Measurements from ENCODE around the gene MRGPRG. TPM values are rescaled to one million over a fixed set of nuclear protein-coding genes. Genes with fewer than 3 reads are reported as not detected.

Gene MRGPRG
- total and polyA plus RNA-seq, 2 experiments from 2014 or later, result not detected

DNA sequence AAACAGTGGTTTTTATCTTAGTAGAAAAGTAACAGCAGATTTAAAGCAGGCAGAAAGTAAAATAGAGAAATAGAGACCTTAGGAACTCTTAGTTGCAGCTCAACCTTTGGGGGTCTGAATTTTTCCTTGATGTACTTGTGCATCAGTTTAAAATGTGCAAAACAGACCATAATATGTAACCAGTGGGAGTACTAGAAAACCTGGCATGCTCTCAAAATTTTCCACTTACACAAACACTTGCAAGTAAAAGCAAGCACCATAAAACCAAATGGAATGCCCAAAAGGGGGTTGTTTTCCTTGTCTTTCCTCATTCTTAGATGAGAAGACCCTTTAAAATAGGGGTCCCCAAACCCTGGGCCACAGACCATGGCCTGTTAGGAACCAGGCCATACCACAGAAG lies 26.5 kb upstream of the MRGPRG start:
- H3K36me3 ChIP-seq (replicated peaks; ENCODE audit: insufficient read depth, low read depth), result no peaks in the 10 kb centered on the region
- TF ChIP-seq, protein P1, sequence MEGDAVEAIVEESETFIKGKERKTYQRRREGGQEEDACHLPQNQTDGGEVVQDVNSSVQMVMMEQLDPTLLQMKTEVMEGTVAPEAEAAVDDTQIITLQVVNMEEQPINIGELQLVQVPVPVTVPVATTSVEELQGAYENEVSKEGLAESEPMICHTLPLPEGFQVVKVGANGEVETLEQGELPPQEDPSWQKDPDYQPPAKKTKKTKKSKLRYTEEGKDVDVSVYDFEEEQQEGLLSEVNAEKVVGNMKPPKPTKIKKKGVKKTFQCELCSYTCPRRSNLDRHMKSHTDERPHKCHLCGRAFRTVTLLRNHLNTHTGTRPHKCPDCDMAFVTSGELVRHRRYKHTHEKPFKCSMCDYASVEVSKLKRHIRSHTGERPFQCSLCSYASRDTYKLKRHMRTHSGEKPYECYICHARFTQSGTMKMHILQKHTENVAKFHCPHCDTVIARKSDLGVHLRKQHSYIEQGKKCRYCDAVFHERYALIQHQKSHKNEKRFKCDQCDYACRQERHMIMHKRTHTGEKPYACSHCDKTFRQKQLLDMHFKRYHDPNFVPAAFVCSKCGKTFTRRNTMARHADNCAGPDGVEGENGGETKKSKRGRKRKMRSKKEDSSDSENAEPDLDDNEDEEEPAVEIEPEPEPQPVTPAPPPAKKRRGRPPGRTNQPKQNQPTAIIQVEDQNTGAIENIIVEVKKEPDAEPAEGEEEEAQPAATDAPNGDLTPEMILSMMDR (IDR thresholded peaks at IDR 0.05; ENCODE audit: poor library complexity), result no peak
- no peak for TF ChIP-seq EZH2phosphoT487 (IDR thresholded peaks at IDR 0.05; ENCODE audit: low read depth, severe bottlenecking, unreplicated experiment)
- TF ChIP-seq EZH2 (IDR thresholded peaks at IDR 0.05; ENCODE audit: borderline replicate concordance), result no peak
- no peaks in the 10 kb centered on the region for H4K20me1 ChIP-seq (ENCODE audit: insufficient read depth, poor library complexity, severe bottlenecking)
- H2AFZ ChIP-seq, result no peak overlapping the region
- no peak for DNase-seq (ENCODE audit: low spot score)
- H3K9me3 ChIP-seq (ENCODE audit: low read depth), result no peaks in the 10 kb centered on the region
- H3K27ac ChIP-seq, result no peak overlapping the region
- H3K4me3 ChIP-seq, result no peak overlapping the region
- no peak overlapping the region for H3K4me2 ChIP-seq
- H3K4me1 ChIP-seq (ENCODE audit: insufficient read depth), result no peaks in the 10 kb centered on the region
- no peaks in the 10 kb centered on the region for H3K9me2 ChIP-seq (replicated peaks; ENCODE audit: insufficient read depth)
- H3K79me2 ChIP-seq, result no peaks in the 10 kb centered on the region
- H3K27me3 ChIP-seq, result no peaks in the 10 kb centered on the region

DNA sequence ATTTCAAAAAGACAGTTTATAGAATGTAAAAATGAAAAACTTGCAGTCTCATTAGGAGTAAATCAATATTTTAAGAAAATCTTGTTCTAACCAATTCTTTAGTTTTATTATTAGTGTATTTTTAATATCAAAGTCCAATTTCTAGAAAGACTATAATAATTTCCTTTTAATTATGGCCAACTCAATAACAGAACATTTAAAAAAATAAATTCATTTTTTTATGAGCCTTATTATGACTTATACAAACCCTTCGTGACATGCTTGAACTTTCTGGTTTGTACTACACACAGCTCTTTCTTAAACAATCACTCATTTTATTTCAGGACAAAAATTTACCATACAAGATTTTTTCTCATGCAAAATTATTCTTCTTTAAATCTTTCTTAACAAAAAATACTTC lies 25.3 kb upstream of the MRGPRG start:
- Histone ChIP-seq H3K27me3 (no peaks in the 10 kb centered on the region), H2AFZ (no peak overlapping the region), H4K20me1 (ENCODE audit: insufficient read depth, poor library complexity, severe bottlenecking) (no peaks in the 10 kb centered on the region), H3K36me3 (replicated peaks; ENCODE audit: insufficient read depth, low read depth) (no peaks in the 10 kb centered on the region), H3K9me2 (replicated peaks; ENCODE audit: insufficient read depth) (no peaks in the 10 kb centered on the region), H3K79me2 (no peaks in the 10 kb centered on the region), H3K9me3 (ENCODE audit: low read depth) (no peaks in the 10 kb centered on the region), H3K27ac (no peak overlapping the region), H3K4me3 (no peak overlapping the region), H3K4me2 (no peak overlapping the region), H3K4me1 (ENCODE audit: insufficient read depth) (no peaks in the 10 kb centered on the region)
- TF ChIP-seq, protein P1 (IDR thresholded peaks at IDR 0.05; ENCODE audit: poor library complexity), result no peak
- no peak for TF ChIP-seq EZH2phosphoT487 (IDR thresholded peaks at IDR 0.05; ENCODE audit: low read depth, severe bottlenecking, unreplicated experiment)
- TF ChIP-seq EZH2 (IDR thresholded peaks at IDR 0.05; ENCODE audit: borderline replicate concordance), result no peak
- no peak for DNase-seq (ENCODE audit: low spot score)
- WGBS (ENCODE audit: low lambda C conversion rate, missing lambda C conversion rate), result 89% methylated on average over 1 of the region's 1 CpG

DNA sequence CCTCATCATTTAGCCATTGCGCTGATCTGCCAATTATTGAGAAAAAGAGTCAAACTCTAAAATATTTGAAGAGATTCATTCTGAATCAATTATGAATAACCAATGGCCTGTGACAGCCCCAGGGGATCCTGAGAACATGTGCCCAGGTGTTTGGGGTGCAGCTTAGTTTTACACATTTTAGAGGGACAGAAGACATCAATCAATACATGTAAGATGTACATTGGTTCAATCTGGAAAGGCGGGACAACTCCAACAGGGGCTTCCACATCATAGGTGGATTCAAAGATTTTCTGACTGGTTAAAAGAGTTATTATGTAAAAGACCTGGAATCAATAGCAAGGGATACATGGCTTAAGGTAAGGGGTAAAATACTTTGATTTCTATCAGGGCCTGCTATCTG lies 18.5 kb upstream of the MRGPRG start:
- no peak for DNase-seq (ENCODE audit: low spot score)
- TF ChIP-seq, protein P1 (IDR thresholded peaks at IDR 0.05; ENCODE audit: poor library complexity), result no peak
- TF ChIP-seq EZH2phosphoT487 (IDR thresholded peaks at IDR 0.05; ENCODE audit: low read depth, severe bottlenecking, unreplicated experiment) (no peak), EZH2 (IDR thresholded peaks at IDR 0.05; ENCODE audit: borderline replicate concordance) (no peak)

DNA sequence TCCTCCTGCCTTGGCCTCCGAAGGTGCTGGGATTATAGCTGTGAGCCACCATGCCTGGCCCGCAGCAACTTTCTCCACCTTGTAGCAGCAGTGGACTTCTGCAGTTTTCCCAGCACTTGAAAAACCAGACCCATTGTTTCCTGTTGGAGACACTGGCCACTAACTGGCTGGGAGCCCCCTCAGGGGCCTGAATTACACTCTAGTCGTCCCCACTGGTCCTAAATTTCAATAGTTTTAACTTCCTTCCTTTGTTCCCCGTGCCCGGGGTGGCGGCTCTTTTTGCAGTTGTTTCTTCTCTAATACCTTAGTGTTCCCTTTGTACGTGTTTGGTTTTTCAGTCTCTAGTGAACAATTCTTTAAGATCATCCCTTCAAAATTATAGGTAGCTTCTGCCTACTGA lies 16.2 kb upstream of the MRGPRG start:
- no peak overlapping the region for H3K27ac ChIP-seq
- no peaks in the 10 kb centered on the region for H3K4me1 ChIP-seq (ENCODE audit: insufficient read depth)
- H3K27me3 ChIP-seq, result no peaks in the 10 kb centered on the region
- H3K4me2 ChIP-seq, result no peak overlapping the region
- no peak overlapping the region for H3K4me3 ChIP-seq
- H3K9me3 ChIP-seq (ENCODE audit: low read depth), result no peaks in the 10 kb centered on the region
- WGBS (ENCODE audit: low lambda C conversion rate, missing lambda C conversion rate), result 71% methylated on average over 7 of the region's 7 CpGs
- no peaks in the 10 kb centered on the region for H3K9me2 ChIP-seq (replicated peaks; ENCODE audit: insufficient read depth)
- no peak for DNase-seq (ENCODE audit: low spot score)
- no peak overlapping the region for H2AFZ ChIP-seq
- TF ChIP-seq, protein P1 (IDR thresholded peaks at IDR 0.05; ENCODE audit: poor library complexity), result no peak
- TF ChIP-seq EZH2 (IDR thresholded peaks at IDR 0.05; ENCODE audit: borderline replicate concordance) (no peak), EZH2phosphoT487 (IDR thresholded peaks at IDR 0.05; ENCODE audit: low read depth, severe bottlenecking, unreplicated experiment) (no peak)
- no peaks in the 10 kb centered on the region for H4K20me1 ChIP-seq (ENCODE audit: insufficient read depth, poor library complexity, severe bottlenecking)
- H3K36me3 ChIP-seq (replicated peaks; ENCODE audit: insufficient read depth, low read depth), result no peaks in the 10 kb centered on the region
- no peaks in the 10 kb centered on the region for H3K79me2 ChIP-seq

More for the DNA sequence above, 18.5 kb upstream of the MRGPRG start:
- 97% methylated on average over 2 of the region's 2 CpGs for WGBS (ENCODE audit: low lambda C conversion rate, missing lambda C conversion rate)
- H3K9me3 ChIP-seq (ENCODE audit: low read depth), result no peaks in the 10 kb centered on the region
- no peak overlapping the region for H3K27ac ChIP-seq
- H3K9me2 ChIP-seq (replicated peaks; ENCODE audit: insufficient read depth), result no peaks in the 10 kb centered on the region
- no peak overlapping the region for H3K4me2 ChIP-seq
- H3K4me3 ChIP-seq, result no peak overlapping the region
- no peaks in the 10 kb centered on the region for H3K36me3 ChIP-seq (replicated peaks; ENCODE audit: insufficient read depth, low read depth)
- H3K79me2 ChIP-seq, result no peaks in the 10 kb centered on the region
- H3K4me1 ChIP-seq (ENCODE audit: insufficient read depth), result no peaks in the 10 kb centered on the region
- no peak overlapping the region for H2AFZ ChIP-seq
- H3K27me3 ChIP-seq, result no peaks in the 10 kb centered on the region
- H4K20me1 ChIP-seq (ENCODE audit: insufficient read depth, poor library complexity, severe bottlenecking), result no peaks in the 10 kb centered on the region

Measured in hepatocyte (in vitro differentiated cells).